GM12878 (cell line): ENCODE measurements around the gene RNF13. TPM values are rescaled to one million over a fixed set of nuclear protein-coding genes. Genes with fewer than 3 reads are reported as not detected.

Source experiments
- ATAC-seq: fragments of 200-7000 bp; cut with Tn5 transposase; 3 replicates; pipeline ENCODE4 v1.9.1; 2020; ENCODE audit warnings: mild to moderate bottlenecking, moderate library complexity
- BruUV-seq: library from RNA; stranded (reverse); fragments of 400-500 nt; replicated peaks from 2 replicates; lab custom pipeline; 2021; lab: Mats Ljungman, UMichigan
- CTCF ChIA-PET: fragments of 300-600 bp; sonication (Branson Sonifier 250); formaldehyde crosslinking; extraction: SDS; loops from one replicate; lab custom pipeline; 2021; ENCODE audit warnings: inconsistent platforms; lab: Yijun Ruan, JAX
- POLR2A ChIA-PET: fragments of 350-600 bp; formaldehyde crosslinking; extraction: SDS; loops from one replicate; lab custom pipeline; 2021; ENCODE audit warnings: inconsistent platforms; lab: Charles Lee
- RAD21 ChIA-PET: fragments of 300-600 bp; sonication (Branson Sonifier 250); formaldehyde crosslinking; loops from one replicate; lab custom pipeline; 2023; ENCODE audit warnings: antibody characterized with exemption; ENCODE audit not compliant: unreplicated experiment; lab: Charles Lee
- SMC1A ChIA-PET: fragments of 300-600 bp; sonication (Branson Sonifier 250); formaldehyde crosslinking; loops from one replicate; lab custom pipeline; 2023; ENCODE audit not compliant: unreplicated experiment, uncharacterized antibody; lab: Charles Lee
- DNase-seq: peaks from one replicate; pipeline ENCODE4 v3.0.0-alpha.2; 2011; ENCODE audit warnings: low read depth, low spot score
- FAIRE-seq: peaks from 3 replicates; lab custom pipeline; 2011; peaks lifted over from hg19 to GRCh38; lab: Jason Lieb, UNC
- H2AFZ ChIP-seq: 2 replicates; pipeline ENCODE4 v1.6.0; 2011; ENCODE audit warnings: low read depth, low read length, control low read depth; ENCODE audit not compliant: control insufficient read depth
- H3K27ac ChIP-seq: 2 replicates; pipeline ENCODE4 v1.5.1; 2011; ENCODE audit warnings: control low read depth; ENCODE audit not compliant: control insufficient read depth, insufficient read depth
- H3K27me3 ChIP-seq, 2 experiments: replicated peaks in 1 of 2; 2 replicates each; pipeline versions ENCODE4 v1.6.0 to v1.6.1; 2011; ENCODE audit warnings: low read length in 1 of 2; ENCODE audit not compliant: control insufficient read depth in 2 of 2, insufficient read depth in 2 of 2
- H3K36me3 ChIP-seq, 2 experiments: 2 replicates each; pipeline ENCODE4 v1.5.1; 2011; ENCODE audit warnings: low read length in 1 of 2; ENCODE audit not compliant: control insufficient read depth in 2 of 2, insufficient read depth in 2 of 2
- H3K4me1 ChIP-seq: 2 replicates; pipeline ENCODE4 v1.6.1; 2011; ENCODE audit warnings: mild to moderate bottlenecking, low read length, moderate library complexity, mixed read lengths; ENCODE audit not compliant: control insufficient read depth, insufficient read depth
- H3K4me2 ChIP-seq: 2 replicates; pipeline ENCODE4 v1.6.0; 2011; ENCODE audit warnings: control low read depth; ENCODE audit not compliant: control insufficient read depth, insufficient read depth
- H3K4me3 ChIP-seq: fragments of 200-600 bp; sonication (generic); 2 replicates; pipeline ENCODE4 v1.5.1; 2016
- H3K79me2 ChIP-seq: 2 replicates; pipeline ENCODE4 v1.6.0; 2011; ENCODE audit warnings: low read length; ENCODE audit not compliant: control insufficient read depth, insufficient read depth
- H3K9ac ChIP-seq: 2 replicates; pipeline ENCODE4 v1.8.0; 2011; ENCODE audit warnings: low read length, control low read depth, mixed read lengths; ENCODE audit not compliant: control insufficient read depth, insufficient read depth
- H3K9me3 ChIP-seq: replicated peaks from 3 replicates; pipeline ENCODE4 v1.5.1; 2011; ENCODE audit warnings: mild to moderate bottlenecking, low read length; ENCODE audit not compliant: control insufficient read depth, insufficient read depth
- H4K20me1 ChIP-seq: 2 replicates; pipeline ENCODE4 v1.6.0; 2011; ENCODE audit not compliant: control insufficient read depth, insufficient read depth
- E2F8 ChIP-seq: fragments of 450-650 bp; IDR thresholded peaks from 2 replicates; pipeline ENCODE4 v1.6.1; 2018; ENCODE audit warnings: mild to moderate bottlenecking, low read depth, moderate library complexity; ENCODE audit not compliant: partially characterized antibody
- EZH2 ChIP-seq: IDR thresholded peaks from 2 replicates; pipeline ENCODE4 v1.6.1; 2012; ENCODE audit warnings: low read depth, mild to moderate bottlenecking, control low read depth, inconsistent platforms, low read length, borderline replicate concordance; ENCODE audit not compliant: control insufficient read depth
- SMAD1 ChIP-seq: fragments of 450-650 bp; IDR thresholded peaks from 2 replicates; pipeline ENCODE4 v1.6.1; 2018; ENCODE audit warnings: mild to moderate bottlenecking, low read depth; ENCODE audit not compliant: partially characterized antibody
- TCF7 ChIP-seq: IDR thresholded peaks from 2 replicates; pipeline ENCODE4 v1.6.1; 2014; ENCODE audit warnings: antibody characterized with exemption, borderline replicate concordance
- ZBTB4 ChIP-seq: fragments of 450-650 bp; formaldehyde crosslinking; IDR thresholded peaks from 2 replicates; pipeline ENCODE4 v1.4.0; 2022; ENCODE audit warnings: mild to moderate bottlenecking, moderate library complexity
- ZBTB40 ChIP-seq: fragments of 450-650 bp; IDR thresholded peaks from 2 replicates; pipeline ENCODE4 v1.6.1; 2016; ENCODE audit warnings: mild to moderate bottlenecking, moderate library complexity, borderline replicate concordance
- WGBS: methylation state at CpG from one replicate; pipeline ENCODE4 v1.1.6; 2016; ENCODE audit warnings: low lambda C conversion rate; ENCODE audit not compliant: insufficient replicate concordance, insufficient coverage; ENCODE audit errors: missing lambda C conversion rate; 5-methylcytosine and 5-hydroxymethylcytosine counted together
- in situ Hi-C: fragments of 300-500 bp; cut with MboI; formaldehyde crosslinking; loops from 9 replicates; pipeline ENCODE4 v1.14.3; 2018; ENCODE audit warnings: mixed read lengths
- intact Hi-C: fragments of 100-400 bp; cut with micrococcal nuclease; formaldehyde crosslinking; loops from one replicate; pipeline ENCODE4 v1.14.2; 2022; ENCODE audit not compliant: unreplicated experiment
- polyA plus RNA-seq, 11 experiments: library from polyadenylated mRNA; depleted of rRNA in 4 of 11; unstranded in 6 of 11; stranded (reverse) in 5 of 11; fragments of >200 nt; fragmentation: Nextera tagmentation in 4 of 11; fragmentation: Illumina TruSeq in 1 of 11; extraction: Ambion mirVana in 4 of 11; extraction: Trizol in 1 of 11; gene quantifications; 1 replicate in 1 of 11; 2 replicates in 10 of 11; pipeline versions ENCODE4 v1.2.1 to v1.2.3, GENCODE V29; 2011 to 2016; ENCODE audit warnings: inconsistent platforms in 2 of 11, missing spikeins in 2 of 11, low read depth in 1 of 11
- total RNA-seq, 4 experiments: library from RNA; depleted of rRNA in 3 of 4; stranded (reverse); fragments of >200 nt in 3 of 4; fragmentation: Illumina TruSeq in 1 of 4; extraction: Trizol in 1 of 4; gene quantifications; 2 replicates each; pipeline versions ENCODE4 v1.2.1 to v1.2.3, GENCODE V29; 2013 to 2021

The RNF13 gene
- total and polyA plus RNA-seq, 10 of the 15 experiments (the other 5 are each of a cell fraction or from before 2014, with no cell fraction given), result 18.9 to 73.4 (median 36.7) TPM

GRCh38 chr3:149810846-149811245 lies 2.2 kb upstream of the RNF13 start:
- H3K4me3 ChIP-seq, result no peak overlapping the region
- BruUV-seq, result no TSS peak
- SMC1A ChIA-PET, result interaction anchor here (1.1 to 1.2 kb wide), 2 partner anchors 12 to 35 kb away, joined by 4 to 6 read pairs; no protein-coding TSS in a partner anchor
- no peak overlapping the region for H2AFZ ChIP-seq
- intact Hi-C loops, result loop anchor here (5.0 kb wide), 1 partner anchor 154 kb away; the partner anchor contains the start of gene WWTR1
- POLR2A ChIA-PET, result interaction anchor here (0.6 to 0.7 kb wide), 3 partner anchors 48 to 738 kb away, joined by 4 read pairs; no protein-coding TSS in a partner anchor
- RAD21 ChIA-PET, result interaction anchor here (0.8 kb wide), 1 partner anchor 297 kb away, joined by 3 read pairs; no protein-coding TSS in a partner anchor
- no peak overlapping the region for H3K4me2 ChIP-seq
- DNase-seq (no peak), FAIRE-seq (no peak), ATAC-seq (no peak)
- no peaks in the 10 kb centered on the region for H3K36me3 ChIP-seq
- in situ Hi-C loops, result no loop called here
- H3K27ac ChIP-seq, result no peak overlapping the region
- no peaks in the 10 kb centered on the region for H3K4me1 ChIP-seq
- TF ChIP-seq ZBTB40 (no peak), TCF7 (no peak), ZBTB4 (no peak), EZH2 (no peak), SMAD1 (no peak), E2F8 (no peak)
- H4K20me1 ChIP-seq, result no peaks in the 10 kb centered on the region
- no peak overlapping the region for H3K9ac ChIP-seq
- H3K27me3 ChIP-seq, result no peaks in the 10 kb centered on the region
- H3K79me2 ChIP-seq, result peaks cover 31% of the 10 kb centered on the region
- no peaks in the 10 kb centered on the region for H3K9me3 ChIP-seq
- 97% methylated on average over 2 of the region's 2 CpGs for WGBS
- CTCF ChIA-PET, result interaction anchor here (0.6 to 1.2 kb wide), 4 partner anchors 21 to 506 kb away, joined by 3 to 5 read pairs (median 4); no protein-coding TSS in a partner anchor
